ENCODE measurements around the gene SLC48A1. TPM values are rescaled to one million over a fixed set of nuclear protein-coding genes. Genes with fewer than 3 reads are reported as not detected.

SLC48A1 gene
- total RNA-seq, 1 experiment from 2014 or later = 37.5 TPM

DNA sequence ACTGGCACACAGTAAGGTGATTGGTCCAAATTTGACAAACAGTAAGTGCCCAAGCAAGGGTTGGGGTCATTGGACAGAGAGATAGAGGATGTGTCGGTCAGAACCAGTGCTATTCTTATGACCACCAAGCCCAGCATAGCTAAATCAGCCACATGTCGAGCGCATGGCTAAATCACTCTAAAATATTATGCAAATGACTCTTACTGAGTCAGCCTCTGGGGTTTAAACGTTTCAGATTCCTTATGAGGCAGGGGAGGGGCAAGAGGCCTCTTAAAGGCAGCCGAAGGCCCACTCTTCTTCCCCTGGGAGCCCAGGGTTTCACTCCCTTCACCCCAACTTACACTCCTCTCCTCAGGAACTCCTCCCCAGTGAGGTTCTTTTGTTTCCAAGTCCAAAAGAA lies 47.1 kb upstream of the SLC48A1 start:
- intact Hi-C loops (cut with micrococcal nuclease; ENCODE audit: unreplicated experiment) = no loop called here
- H3K9me3 Mint-ChIP-seq (ENCODE audit: unreplicated experiment) = no peaks in the 10 kb centered on the region
- TF ChIP-seq, protein P1, sequence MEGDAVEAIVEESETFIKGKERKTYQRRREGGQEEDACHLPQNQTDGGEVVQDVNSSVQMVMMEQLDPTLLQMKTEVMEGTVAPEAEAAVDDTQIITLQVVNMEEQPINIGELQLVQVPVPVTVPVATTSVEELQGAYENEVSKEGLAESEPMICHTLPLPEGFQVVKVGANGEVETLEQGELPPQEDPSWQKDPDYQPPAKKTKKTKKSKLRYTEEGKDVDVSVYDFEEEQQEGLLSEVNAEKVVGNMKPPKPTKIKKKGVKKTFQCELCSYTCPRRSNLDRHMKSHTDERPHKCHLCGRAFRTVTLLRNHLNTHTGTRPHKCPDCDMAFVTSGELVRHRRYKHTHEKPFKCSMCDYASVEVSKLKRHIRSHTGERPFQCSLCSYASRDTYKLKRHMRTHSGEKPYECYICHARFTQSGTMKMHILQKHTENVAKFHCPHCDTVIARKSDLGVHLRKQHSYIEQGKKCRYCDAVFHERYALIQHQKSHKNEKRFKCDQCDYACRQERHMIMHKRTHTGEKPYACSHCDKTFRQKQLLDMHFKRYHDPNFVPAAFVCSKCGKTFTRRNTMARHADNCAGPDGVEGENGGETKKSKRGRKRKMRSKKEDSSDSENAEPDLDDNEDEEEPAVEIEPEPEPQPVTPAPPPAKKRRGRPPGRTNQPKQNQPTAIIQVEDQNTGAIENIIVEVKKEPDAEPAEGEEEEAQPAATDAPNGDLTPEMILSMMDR (IDR thresholded peaks at IDR 0.05; ENCODE audit: insufficient read depth in 1 of 2, low read depth in 1 of 2, low read length in 1 of 2, severe bottlenecking in 1 of 2, unreplicated experiment in 1 of 2) = no peak
- H3K27ac Mint-ChIP-seq (ENCODE audit: unreplicated experiment) = no peak overlapping the region
- no TSS peak for BruUV-seq (replicated peaks)
- no peak overlapping the region for H3K4me3 ChIP-seq (ENCODE audit: low read depth, low read length)
- peaks cover 17% of the 10 kb centered on the region for H3K4me1 ChIP-seq
- H3K27me3 Mint-ChIP-seq (ENCODE audit: insufficient read depth, unreplicated experiment) = no peaks in the 10 kb centered on the region
- peaks cover 16% of the 10 kb centered on the region for H3K4me1 Mint-ChIP-seq (ENCODE audit: low read depth, unreplicated experiment)
- no peaks in the 10 kb centered on the region for H3K27me3 ChIP-seq (replicated peaks; ENCODE audit: control insufficient read depth, insufficient read depth, low read length)
- no peaks in the 10 kb centered on the region for H3K36me3 ChIP-seq (ENCODE audit: control insufficient read depth, insufficient read depth, low read length)
- ChIA-PET CTCF (interaction anchor here (0.6 to 1.6 kb wide), 4 partner anchors 10 to 43 kb away, joined by 3 to 5 read pairs (median 4); partner anchors contain the start of gene RAPGEF3), POLR2A (no interaction called here)
- no peak overlapping the region for H3K4me3 Mint-ChIP-seq (ENCODE audit: unreplicated experiment)
- DNase-seq = peak in 1 of 2 experiments; percentile 1
- H3K36me3 Mint-ChIP-seq (ENCODE audit: insufficient read depth, unreplicated experiment) = no peaks in the 10 kb centered on the region
- H3K9me3 ChIP-seq = no peaks in the 10 kb centered on the region

DNA sequence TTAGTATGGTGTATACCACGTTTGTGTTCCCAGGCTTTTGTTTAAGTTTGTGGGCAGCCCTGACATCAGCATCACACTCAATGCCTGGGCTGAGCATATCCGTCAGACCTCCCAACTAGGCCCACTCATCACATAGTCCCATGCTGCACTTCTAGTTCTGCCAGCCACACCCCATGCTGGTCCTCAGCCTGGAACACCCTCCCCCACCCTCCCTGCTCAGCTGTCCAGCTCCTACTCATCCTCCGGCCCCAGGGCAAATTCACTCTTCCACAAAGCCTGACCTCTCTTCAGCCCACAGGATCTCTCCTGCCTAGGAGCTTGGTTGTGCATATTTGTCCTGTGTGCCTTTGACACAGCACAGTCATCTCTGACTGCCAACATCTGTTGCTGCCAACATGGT lies 43.8 kb upstream of the SLC48A1 start:
- TF ChIP-seq, protein P1 (IDR thresholded peaks at IDR 0.05; ENCODE audit: insufficient read depth in 1 of 2, low read depth in 1 of 2, low read length in 1 of 2, severe bottlenecking in 1 of 2, unreplicated experiment in 1 of 2) = no peak
- Mint-ChIP-seq H3K9me3 (ENCODE audit: unreplicated experiment) (no peaks in the 10 kb centered on the region), H3K27ac (ENCODE audit: unreplicated experiment) (no peak overlapping the region), H3K4me1 (ENCODE audit: low read depth, unreplicated experiment) (no peaks in the 10 kb centered on the region), H3K4me3 (ENCODE audit: unreplicated experiment) (no peak overlapping the region), H3K36me3 (ENCODE audit: insufficient read depth, unreplicated experiment) (no peaks in the 10 kb centered on the region), H3K27me3 (ENCODE audit: insufficient read depth, unreplicated experiment) (no peaks in the 10 kb centered on the region)
- POLR2A ChIA-PET = no interaction called here
- Histone ChIP-seq H3K9me3 (no peaks in the 10 kb centered on the region), H3K27me3 (replicated peaks; ENCODE audit: control insufficient read depth, insufficient read depth, low read length) (no peaks in the 10 kb centered on the region), H3K4me3 (ENCODE audit: low read depth, low read length) (no peak overlapping the region), H3K4me1 (peaks cover 6% of the 10 kb centered on the region), H3K36me3 (ENCODE audit: control insufficient read depth, insufficient read depth, low read length) (no peaks in the 10 kb centered on the region)
- CTCF ChIA-PET = no interaction called here
- intact Hi-C loops (cut with micrococcal nuclease; ENCODE audit: unreplicated experiment) = no loop called here
- DNase-seq = no peak
- BruUV-seq (replicated peaks) = no TSS peak

DNA sequence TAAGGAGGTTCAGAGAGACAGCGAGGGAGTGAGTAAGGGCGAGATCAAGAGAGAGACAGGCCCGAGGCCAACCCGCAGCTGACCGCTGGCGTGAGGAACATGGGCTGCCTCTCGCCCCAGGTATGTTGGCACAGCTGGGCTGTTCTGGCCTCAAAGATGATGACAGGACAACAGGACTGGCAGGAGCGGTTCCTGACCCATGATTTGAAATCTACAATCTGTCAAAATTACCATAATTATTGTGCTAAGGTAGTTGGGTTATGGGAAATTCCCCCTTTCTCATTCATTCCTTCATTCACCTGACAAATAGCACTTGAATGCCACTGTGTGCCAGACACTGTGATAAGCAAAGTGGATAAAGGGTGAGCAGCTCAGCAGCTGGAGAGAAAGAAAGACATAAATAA lies 42.7 kb upstream of the SLC48A1 start:
- Mint-ChIP-seq H3K4me3 (ENCODE audit: unreplicated experiment) (no peak overlapping the region), H3K27me3 (ENCODE audit: insufficient read depth, unreplicated experiment) (no peaks in the 10 kb centered on the region), H3K36me3 (ENCODE audit: insufficient read depth, unreplicated experiment) (peaks cover 5% of the 10 kb centered on the region), H3K9me3 (ENCODE audit: unreplicated experiment) (no peaks in the 10 kb centered on the region), H3K27ac (ENCODE audit: unreplicated experiment) (no peak overlapping the region), H3K4me1 (ENCODE audit: low read depth, unreplicated experiment) (no peaks in the 10 kb centered on the region)
- intact Hi-C loops (cut with micrococcal nuclease; ENCODE audit: unreplicated experiment) = no loop called here
- POLR2A ChIA-PET = interaction anchor here (0.6 kb wide), 1 partner anchor 14 kb away, joined by 3 read pairs; no protein-coding TSS in a partner anchor
- CTCF ChIA-PET = no interaction called here
- TF ChIP-seq, protein P1 (IDR thresholded peaks at IDR 0.05; ENCODE audit: insufficient read depth in 1 of 2, low read depth in 1 of 2, low read length in 1 of 2, severe bottlenecking in 1 of 2, unreplicated experiment in 1 of 2) = no peak
- no TSS peak for BruUV-seq (replicated peaks)
- Histone ChIP-seq H3K9me3 (no peaks in the 10 kb centered on the region), H3K4me1 (no peaks in the 10 kb centered on the region), H3K36me3 (ENCODE audit: control insufficient read depth, insufficient read depth, low read length) (no peaks in the 10 kb centered on the region), H3K27me3 (replicated peaks; ENCODE audit: control insufficient read depth, insufficient read depth, low read length) (no peaks in the 10 kb centered on the region), H3K4me3 (ENCODE audit: low read depth, low read length) (no peak overlapping the region)
- DNase-seq = no peak

Measured in Caco-2 (cell line).